Activated CD4-positive, alpha-beta T cell treated with anti-CD3 and anti-CD28 coated beads for 1 hour (primary cell): ENCODE measurements around the gene HK2.
A peak's percentile ranks its signal among the peaks of the same experiment; 100 is the strongest.
"Not testable (repeated sequence)": the region's sequence is repeated elsewhere in the genome, so short reads cannot be mapped to it uniquely, and the experiment has no call there.

ENCODE experiments used
- DNase-seq: peaks from one replicate; pipeline ENCODE4 v3.0.0-alpha.2; 2020

The HK2 gene

DNA sequence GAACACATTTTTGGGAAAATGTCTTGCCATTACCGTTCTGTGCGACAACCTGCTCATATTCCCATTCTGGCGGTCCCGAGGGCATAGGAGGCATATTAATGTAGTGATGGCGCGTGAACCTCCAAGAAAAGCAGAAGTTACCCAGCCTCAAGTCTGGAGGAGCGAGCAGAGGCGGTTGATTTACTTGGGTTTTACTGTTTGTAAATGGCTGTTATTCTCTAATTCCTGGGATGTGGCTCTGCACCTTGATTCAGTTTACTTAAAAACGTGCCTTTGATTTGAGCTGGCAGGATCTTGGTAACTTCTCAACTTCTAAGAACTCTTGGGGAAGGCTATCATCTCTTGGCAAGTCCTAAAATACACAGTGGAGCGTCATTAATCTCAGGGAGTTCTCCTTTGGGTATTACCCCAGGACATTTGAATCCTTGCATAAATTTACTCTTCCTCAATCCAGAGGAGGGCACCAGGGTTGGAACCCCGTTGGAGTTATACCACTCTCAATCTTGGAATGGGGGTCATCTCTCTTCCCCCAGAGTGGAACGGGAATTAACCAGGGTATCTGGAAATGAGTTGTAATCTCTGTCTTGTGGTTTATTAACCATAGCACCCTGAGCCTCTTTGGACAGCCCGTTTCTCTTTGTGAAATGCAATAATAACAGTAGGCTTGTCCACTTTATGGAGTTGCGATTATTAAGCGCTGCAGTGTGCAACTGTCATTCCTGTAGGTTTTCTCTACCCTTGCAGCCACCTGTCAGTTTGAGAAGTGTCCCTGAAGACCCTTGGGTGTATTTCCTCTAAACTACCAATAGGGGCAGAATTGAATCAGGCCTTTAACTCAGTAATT is 2.1 kb downstream of the HK2 start:
- DNase-seq: no peak

DNA sequence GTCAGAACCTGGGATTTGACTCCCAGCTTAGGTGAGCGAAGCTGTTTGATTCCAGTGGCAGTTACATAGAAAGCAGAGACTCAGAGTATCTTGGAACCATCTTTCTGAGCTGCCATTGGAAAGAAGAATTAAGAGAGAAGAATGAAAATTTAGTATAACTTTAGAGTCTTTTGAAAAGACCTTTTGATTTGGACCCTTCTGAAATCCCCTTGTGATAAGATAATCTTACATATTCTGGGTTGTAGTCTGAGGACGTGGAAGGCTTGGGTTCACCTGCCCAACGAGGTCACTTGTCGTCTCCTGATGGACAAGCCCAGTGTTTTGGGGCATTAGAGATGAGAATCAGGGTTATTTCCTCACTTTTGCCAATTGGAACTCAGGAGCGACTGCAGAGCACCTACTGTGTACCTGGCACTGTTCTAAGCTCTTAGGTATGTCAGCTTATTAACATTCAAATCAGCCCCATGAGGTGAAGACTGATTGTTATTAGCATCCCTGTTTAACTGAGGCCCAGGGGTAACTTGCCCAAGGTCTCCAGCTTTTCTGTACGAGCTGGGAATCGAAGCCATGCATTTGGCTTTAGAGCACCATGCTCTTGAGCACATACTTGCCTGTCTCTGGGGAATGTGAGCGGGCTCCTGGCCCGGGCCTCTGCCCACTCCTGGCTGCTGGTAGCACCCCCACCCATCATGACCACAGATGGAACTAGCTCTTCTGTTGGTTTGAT is 2.9 kb downstream of the HK2 start:
- DNase-seq: no peak

DNA sequence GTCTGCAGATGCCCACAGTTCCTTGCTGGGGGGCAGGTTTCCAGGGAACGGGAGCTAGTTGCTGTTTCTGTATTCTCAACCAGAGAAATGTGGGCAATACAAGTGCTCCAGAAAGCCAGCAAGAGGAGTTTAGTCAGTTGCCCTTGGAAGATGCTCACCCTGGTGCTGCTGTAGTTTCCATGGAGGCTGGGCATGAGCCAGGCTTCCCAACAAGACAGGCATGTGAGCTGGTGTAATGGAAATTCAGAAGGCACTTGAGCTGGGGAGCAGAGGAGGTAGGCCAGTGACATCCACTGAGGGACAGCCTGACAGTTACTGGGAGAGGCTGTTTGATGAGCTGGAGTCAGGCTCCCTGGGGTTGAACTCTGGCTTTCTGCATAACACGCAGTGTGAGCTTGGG is 7.7 kb downstream of the HK2 start:
- DNase-seq: no peak

DNA sequence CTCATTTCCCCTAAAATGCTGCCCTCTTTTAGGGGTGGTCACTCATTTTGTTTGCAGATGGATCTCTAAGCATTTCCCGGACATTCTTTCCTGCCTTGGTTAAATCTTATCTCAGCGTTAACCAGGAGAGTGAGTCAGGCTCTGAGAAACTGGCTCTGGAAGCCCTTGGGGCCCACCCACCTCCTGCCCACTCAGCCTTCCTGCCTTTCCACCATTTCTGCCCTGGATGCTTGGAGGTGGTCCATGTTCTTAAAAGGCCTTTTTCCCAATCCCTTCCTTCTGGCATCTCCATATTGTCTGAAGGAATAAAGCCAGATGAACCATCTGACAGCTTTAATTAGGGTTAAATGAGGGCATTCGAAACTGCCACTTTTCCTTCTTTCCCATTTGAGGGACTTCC is 9.5 kb downstream of the HK2 start:
- no peak for DNase-seq

DNA sequence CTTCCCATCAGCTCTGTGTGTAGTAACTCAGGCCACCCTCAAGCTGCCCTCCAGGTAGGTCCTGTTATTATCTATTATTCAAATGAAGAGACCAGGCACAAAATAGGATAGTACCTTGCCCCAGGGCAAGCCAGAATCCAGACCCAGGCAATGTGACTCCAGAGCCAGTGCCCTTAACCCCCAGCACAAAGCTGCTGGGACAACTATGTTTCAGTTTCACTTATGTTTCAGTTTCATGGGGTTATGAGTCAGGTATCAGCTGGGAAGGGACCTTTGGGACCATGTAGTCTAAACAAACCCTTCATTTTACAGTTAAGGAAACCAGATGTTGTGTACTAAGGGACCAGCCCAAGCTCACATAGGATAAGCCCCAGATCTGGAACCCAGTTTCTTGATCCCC is 10.0 kb downstream of the HK2 start:
- DNase-seq: peak; percentile 17

DNA sequence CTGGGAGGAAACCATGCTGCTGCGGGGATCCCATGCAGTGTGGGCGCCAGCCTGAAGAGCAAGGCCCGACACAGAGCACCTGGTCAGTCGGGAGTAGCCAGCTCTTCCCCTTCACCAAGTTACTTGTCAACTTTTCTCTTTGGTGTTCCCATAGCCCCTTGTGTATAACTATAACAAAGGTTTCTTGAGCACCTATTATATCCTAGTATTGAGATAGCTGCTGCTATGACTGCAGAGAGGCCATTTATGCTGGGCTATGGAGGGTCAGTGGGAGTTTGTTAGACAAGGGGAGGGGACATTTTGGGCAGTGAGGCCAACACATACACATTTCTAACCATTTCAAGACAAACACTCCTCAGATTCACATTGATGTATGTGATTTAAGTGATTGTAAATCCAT is 10.8 kb downstream of the HK2 start:
- no peak for DNase-seq

DNA sequence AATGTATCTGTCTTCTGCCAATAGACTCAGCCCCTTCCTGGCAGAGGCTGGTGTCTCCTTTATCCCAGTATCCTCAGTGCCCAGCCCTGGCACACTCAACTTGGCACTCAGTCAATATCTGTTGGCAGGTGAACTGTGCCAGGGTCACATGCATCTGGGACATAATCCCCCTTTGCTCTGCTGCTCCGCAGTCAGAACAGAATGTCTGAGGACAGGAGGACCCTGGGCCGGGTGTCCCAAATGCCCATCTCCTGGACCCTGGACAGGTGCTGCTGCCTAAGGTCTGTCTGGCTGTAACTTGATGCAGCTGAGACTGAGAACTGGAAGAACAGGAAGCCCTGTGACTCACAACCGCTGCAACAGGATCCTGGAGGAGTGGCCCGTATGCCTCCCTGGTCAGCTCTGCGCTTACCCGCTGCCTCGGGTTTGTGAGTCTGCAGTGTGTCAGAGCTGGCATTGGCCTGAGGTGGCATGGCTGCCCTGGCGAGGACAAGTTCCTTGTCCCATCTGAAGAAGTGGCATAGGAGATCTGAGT is 11.4 kb downstream of the HK2 start:
- peak; percentile 15 for DNase-seq

DNA sequence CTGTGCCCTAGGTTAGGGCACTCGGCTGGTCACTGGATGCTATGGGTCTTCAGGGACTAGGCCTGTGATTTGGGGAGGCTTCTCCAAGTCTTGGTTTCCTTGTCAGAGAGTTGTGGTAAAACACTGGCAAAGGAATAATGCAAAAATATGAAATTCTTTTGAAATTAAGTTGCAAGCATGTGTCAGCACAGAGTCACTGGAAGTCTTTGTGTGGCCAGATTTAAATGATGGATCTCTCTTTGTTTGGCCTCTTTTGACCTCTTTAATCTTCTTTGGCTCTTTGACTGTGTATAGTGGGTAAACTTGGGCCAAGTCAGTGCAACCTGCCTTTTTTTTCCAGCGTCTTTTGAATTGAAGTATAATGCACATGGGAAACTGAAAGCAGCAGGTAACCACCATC is 12.1 kb downstream of the HK2 start:
- no peak for DNase-seq

DNA sequence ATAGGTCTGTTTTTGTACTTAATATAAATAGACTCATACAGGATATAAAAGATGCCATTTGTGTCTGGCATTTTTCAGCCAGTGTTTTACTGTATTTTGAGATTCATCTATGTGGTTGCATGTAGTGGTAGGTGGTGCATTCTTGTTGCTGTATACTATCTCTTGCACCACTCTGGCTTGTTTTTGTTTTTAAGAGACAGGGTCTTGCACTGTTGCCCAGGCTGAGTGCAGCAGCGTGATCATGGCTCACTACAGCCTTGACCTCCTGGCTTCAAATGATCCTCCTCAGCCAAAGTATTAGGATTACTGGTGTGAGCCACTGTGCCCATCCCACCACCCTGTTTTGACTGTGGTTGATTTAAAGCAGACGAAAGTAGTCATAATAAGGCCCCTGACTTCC is 12.6 kb downstream of the HK2 start:
- no peak for DNase-seq

DNA sequence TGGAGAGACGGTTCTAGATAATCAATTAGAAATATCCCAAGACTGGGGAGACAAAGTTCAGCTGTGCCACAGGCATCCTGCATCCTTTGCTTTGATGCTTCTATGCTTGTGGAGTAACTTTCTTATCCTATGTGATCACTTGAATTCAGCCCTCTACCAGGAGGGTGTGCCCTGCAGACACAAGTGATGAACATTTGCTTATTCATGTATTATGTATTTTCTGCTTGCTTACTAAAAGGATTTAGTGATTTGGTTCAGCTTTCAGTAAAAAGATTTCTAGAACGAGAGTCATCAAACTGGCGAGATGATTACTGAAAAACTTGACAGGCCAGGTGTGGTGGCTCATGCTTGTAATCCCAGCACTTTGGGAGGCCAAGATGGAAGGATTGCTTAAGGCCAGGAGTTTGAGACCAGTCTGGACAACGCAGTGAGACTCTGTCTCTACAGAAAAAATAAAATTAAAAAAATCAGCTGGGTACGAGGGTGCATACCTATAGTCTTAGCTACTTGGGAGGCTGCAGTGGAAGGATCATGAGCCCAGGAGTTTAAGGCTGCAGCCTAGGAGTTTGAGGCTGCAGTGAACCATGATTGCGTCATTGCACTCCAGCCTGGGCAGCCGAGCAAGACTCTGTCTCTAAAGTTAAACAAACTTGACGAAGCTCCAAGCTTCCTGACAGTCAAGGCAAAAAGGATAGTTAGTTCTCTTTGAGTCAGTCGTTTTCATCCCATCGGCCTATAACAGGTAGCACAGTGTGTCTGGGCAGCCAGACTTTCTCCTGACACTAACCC is 13.3 kb downstream of the HK2 start:
- DNase-seq: no peak

DNA sequence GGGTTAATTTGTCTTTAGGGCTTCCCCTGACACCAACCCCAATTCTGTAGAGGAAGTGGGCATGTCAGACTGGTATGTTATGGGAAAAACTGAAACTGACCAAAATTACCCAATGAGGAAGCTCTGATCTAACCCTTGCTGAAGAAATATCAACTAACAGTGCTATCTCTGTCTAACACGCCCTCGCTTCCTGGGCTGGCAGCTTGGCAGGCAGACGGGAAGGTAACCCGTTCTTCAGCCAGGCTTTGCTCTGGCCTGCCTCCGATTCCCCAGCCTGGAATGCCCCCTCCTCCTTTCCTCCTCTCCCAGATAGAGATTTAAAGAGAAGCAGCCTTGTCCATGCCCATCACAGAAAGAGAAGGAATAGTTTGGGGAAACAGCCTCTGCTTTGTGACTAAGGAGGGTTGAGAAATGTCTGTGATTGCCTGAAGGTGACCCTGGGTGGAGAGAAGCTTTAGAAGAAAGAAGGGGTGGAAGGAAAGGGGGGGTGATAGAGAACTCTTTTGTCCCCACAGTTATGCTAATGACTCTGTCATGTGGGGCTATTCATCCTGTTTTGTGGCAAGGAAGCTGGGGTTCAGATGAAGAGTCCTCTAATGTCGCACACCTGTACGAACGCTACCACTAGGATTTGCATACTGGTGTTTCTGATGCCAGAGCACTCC is 15.4 kb downstream of the HK2 start:
- DNase-seq: peak; percentile 30

DNA sequence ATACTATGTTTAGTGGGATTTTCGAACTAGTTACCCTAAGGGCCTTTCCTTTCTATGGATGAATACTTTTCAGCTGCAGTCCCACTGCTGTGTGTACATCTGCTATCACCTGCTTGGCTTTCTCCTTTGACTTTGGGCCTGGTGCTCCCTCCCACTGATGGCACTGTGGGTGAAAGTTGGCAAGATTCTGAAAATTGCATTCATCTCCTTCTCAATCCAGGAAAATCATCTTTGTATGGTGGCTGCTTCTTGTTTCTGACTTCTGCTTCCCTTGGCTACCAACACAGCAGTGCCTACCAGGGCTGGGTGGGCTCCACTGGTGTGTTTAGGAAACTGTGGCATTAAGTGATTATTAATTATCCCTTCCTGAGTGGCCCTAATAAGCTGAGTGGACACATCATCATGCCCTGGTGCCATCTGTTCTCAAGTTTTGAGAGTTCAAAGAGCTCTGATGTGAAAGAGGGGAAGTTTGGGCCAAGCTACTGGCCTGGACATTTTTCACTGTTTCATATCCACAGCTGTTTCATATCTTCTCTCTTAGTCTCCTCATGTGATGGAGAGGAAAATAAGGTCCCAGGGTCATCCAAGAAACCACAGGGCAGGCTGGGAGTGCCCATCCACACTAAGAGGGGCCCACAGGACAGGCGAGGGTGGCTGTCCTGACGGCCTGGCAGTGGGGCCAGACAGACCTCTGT is 16.7 kb downstream of the HK2 start:
- DNase-seq: no peak

DNA sequence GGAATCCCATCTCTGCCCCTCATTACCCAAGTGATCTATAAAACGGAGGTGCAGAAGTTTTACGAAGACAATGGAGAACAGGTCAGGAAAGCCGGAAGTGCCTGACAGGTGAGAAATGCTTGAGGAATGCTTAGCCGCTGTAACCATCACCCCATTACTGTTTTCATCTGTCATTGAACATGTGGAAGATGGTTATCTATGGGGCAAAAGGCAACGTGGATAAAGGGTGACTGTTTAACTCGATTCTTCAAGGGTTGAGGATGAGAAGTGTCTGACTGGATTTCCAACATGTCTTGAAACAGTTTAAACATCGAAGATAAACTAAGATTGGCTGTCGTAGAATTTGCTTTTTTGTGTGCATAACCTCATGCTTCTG is 17.3 kb downstream of the HK2 start:
- no peak for DNase-seq

DNA sequence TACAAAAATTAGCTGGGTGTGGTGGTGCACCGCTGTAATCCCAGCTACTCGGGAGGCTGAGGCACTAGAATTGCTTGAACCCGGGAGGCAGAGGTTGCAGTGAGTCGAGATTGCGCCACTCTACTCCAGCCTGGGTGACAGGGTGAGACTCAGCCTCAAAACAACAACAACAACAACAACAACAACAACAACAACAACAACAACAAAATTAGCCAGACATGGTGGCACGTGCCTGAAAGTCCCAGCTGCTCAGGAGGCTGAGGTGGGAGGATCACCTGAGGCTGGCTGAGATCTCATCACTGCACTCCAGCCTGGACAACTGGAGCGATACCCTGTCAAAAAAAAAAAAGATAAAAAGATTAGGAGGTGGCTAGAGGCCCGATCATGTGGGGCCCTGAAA is 19.4 kb downstream of the HK2 start:
- DNase-seq: not testable (repeated sequence)

DNA sequence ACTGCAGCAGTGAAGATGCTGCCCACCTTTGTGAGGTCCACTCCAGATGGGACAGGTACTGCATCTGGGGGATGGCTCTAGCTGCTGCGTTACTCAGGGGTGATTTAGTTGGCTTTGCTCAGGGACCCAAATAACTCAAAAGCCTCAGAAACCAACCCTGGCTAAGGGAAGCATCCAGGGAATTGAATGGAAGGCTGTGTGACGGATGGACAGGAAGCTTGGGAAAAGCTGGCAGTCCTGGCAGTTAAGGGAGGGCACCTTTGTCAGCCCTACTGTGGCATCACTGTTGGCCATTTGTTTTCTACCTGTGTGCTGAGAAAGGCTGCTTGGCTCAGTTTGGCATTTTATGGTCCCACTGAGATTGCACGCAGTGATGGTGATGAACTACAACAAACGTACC is 20.5 kb downstream of the HK2 start:
- DNase-seq: no peak

DNA sequence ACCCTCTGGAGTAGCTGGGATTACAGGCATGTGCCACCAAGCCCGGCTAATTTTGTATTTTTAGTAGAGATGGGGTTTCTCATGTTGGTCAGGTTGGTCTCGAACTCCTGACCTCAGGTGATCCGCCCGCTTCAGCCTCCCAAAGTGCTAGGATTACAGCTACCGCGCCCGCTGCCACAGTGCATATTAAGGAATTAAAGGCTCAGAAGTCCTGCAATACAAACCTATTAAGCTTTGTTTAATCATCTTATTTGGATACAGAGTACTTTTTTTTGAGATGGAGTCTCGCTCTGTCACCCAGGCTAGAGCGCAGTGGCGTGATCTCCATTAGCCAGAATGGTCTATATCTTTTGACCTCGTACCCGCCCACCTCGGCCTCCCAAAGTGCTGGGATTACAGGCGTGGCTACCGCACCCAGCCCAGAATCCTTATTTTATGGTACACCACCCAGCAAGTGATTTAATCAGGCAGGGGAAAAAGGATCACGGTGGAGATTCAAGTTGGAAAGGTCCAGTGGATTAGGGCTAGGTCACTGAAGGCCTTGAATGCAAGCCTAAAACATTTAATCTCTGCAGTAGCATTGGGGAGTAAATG is 21.3 kb downstream of the HK2 start:
- not testable (repeated sequence) for DNase-seq

DNA sequence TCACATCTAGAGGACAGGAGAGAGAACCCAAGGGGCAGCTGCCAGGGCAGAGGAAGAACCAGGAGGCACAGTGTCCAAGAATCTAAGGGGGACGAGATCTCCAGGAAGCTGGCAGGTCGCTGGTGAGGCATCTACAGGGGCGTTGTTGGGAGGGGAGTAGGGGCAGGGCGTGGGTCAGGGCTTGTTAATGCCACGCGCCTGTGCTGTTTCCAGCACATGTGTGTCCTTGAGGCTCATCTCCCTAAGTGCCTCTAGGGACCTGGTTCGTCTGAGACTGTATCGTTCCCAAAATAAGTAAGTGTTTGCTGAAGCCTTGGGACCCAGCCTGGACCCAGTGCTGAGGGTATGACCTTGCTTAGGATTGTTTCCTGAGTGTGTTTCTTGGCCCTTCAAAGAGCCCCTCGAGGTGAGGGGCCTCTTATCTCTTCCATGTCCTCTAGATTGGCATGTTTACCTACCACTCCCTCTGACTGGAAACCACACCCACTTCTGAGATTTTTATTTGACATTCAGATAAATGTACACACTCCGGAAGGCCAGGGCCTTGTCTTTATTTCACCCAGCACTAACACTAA is 22.2 kb downstream of the HK2 start:
- DNase-seq: no peak

DNA sequence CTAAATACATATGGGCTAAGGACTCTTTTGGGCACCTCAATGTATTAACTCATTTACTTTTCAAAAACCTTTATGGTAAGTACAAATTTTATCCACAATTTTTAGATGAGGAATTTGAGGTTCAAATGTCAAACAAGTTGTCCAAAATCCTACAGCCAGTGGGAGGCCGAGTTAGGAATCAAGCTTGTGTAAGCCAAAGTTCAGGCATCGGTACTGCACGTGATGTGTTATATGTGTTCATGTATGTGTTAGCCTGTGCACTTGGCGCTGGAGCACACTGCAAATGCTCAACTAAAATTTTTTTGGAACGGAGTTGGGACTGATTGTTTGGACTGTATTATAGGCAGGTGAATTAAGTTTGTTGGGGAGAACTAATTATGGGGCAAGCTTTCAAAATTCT is 22.7 kb downstream of the HK2 start:
- DNase-seq: no peak

DNA sequence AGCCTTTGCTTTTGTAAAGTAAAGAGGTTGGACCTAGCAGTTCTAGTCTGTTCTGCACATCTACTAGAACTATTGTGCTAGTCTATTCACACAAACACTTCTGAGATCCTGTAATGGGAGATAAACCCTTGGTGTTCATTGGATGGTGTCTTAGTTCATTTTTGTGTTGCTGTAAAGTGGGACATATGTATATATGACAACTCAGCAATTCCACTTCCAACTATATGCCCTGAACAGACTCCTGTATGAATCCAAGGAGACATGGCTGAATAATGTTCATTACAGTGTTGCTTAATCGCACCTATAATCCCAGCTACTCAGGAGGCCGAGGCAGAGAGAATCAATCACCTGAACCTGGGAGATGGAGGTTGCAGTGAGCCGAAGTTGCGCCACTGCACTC is 23.3 kb downstream of the HK2 start:
- no peak for DNase-seq

DNA sequence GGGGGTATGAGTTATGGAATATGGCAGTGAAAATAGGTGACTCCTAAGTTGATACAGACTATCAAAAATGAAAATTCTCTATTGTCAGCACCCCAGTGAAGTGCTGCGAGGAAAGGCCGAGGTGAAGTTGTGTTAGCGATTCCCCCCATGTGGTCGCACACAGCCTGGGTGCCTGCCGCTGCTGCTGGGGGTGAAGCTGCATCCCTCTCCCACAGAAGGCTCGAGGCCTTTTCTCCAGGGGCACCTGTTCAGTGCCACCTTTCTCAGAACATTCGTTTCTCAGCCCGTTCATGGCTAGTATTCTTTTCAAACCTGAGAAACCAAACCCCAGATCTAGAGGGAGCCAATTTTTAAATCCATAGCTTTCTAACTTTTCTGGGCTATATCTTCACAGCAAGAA is 23.8 kb downstream of the HK2 start:
- DNase-seq: no peak

DNA sequence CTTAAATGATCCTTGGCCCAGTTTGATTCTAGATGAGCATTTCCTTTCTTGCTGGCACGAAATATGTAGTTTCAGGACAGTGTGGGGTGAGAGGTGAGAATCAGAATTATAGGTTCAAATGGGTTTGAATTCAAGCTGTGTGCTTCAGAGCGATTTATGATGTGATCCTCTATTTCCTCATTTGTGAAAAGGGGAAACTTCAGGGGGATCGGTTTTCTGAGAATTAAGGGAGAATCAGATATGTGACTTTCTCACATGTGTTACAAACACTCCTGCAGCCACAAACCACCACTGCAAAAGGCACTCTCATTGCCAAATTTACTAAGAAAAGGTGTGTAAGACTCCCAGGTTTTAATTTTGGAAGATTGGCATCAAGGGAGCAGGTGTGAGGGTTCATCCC is 24.4 kb downstream of the HK2 start:
- no peak for DNase-seq

DNA sequence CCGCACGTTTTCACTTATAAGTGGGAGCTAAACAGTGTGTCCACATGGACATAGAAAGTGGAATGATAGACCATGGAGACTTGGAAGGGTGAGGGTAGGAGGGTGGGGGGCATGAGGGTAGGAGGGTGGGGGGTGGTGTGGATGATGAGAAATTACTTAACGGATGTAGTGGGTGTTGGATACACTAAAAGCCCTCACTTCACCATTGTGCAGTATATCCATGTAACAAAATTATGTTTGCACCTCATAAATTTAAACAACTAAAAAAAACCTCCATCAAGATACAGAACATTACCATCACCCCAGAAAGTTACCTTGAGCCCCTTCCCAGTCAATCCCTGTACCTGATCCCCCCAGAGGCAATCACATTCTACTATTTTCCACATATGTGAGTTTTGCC is 26.2 kb downstream of the HK2 start:
- DNase-seq: no peak
